Measurements from ENCODE around the gene KRT1. TPM values are rescaled to one million over a fixed set of nuclear protein-coding genes. Genes with fewer than 3 reads are reported as not detected.

KRT1 gene
- total RNA-seq, 2 experiments from 2014 or later: not detected

DNA sequence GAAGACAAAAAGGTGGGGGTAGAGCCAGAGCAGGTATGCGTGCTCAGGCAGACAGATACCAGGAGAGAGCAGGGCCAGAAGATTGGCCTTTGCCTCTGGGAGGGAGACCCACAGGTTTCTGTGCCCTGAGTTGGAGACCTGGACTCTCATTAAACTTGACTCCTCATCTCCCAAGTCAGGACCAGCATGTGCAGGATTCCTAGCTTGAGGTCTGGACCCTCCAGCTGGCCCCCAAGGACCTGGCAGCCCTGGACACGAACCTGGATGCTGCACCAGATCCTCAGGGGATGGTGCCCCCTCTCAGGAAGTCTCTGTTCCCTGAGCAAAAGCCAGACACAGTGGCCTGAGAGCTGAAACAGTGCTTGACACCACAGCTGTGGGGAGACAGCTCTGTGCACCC, 51.4 kb downstream of the KRT1 start:
- Mint-ChIP-seq H3K27me3 (ENCODE audit: low read depth) (no peaks in the 10 kb centered on the region), H3K9me3 (no peaks in the 10 kb centered on the region), H3K36me3 (ENCODE audit: low read depth) (no peaks in the 10 kb centered on the region), H3K4me1 (ENCODE audit: low read depth) (peaks cover 76% of the 10 kb centered on the region), H3K27ac (no peak overlapping the region), H3K4me3 (peak overlapping the region; percentile 5)
- intact Hi-C loops (cut with micrococcal nuclease): no loop called here
- CTCF ChIA-PET: interaction anchor here (1.0 kb wide), 1 partner anchor 18 kb away, joined by 3 read pairs; no protein-coding TSS in a partner anchor
- no peak for DNase-seq

GRCh38 chr12:52628111-52628507, 52.1 kb downstream of the KRT1 start:
- no peak for DNase-seq
- peaks cover 71% of the 10 kb centered on the region for H3K4me1 Mint-ChIP-seq (ENCODE audit: low read depth)
- H3K27ac Mint-ChIP-seq: no peak overlapping the region
- H3K27me3 Mint-ChIP-seq (ENCODE audit: low read depth): no peaks in the 10 kb centered on the region
- H3K9me3 Mint-ChIP-seq: peaks cover 1% of the 10 kb centered on the region
- CTCF ChIA-PET: no interaction called here
- intact Hi-C loops (cut with micrococcal nuclease): no loop called here
- no peaks in the 10 kb centered on the region for H3K36me3 Mint-ChIP-seq (ENCODE audit: low read depth)
- H3K4me3 Mint-ChIP-seq: peak overlapping the region; percentile 5

DNA sequence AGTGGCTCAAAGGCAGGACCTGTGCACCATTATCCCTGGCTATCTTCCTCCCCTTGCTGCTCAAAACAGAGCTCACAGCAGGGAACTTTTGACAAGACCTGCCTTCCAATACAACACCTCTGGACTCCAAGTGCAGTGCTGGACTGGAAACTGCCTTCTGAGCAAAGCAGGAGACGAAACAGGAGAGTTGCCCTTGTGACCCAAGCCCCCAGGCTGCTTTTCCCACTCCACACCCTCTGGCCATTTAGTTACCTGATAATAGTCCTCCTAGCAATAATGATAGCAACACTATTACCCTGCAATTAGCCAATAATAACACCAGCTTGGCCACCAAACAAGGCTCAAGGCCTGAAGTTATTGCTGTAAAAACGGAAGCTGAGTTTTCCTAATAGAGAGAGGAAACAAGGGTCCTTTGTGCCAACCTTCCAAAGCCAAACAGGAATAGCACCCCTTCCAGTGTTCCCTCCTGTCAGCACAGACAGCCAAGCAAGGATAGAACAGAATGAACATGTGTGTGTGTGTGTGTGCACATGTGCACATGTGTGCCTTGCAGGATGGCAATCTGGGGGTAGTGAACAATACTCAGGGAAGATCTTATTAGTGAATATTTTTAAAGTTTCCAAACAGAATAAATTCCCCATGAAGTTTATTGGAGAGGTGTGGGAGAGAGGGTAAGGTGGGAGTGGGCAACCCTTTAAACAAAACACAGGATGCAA, 52.7 kb downstream of the KRT1 start:
- CTCF ChIA-PET: interaction anchor here (1.4 kb wide), 1 partner anchor 10 kb away, joined by 3 read pairs; no protein-coding TSS in a partner anchor
- DNase-seq: peak; percentile 3
- no peaks in the 10 kb centered on the region for H3K27me3 Mint-ChIP-seq (ENCODE audit: low read depth)
- no peaks in the 10 kb centered on the region for H3K36me3 Mint-ChIP-seq (ENCODE audit: low read depth)
- peaks cover 69% of the 10 kb centered on the region for H3K4me1 Mint-ChIP-seq (ENCODE audit: low read depth)
- H3K27ac Mint-ChIP-seq: no peak overlapping the region
- intact Hi-C loops (cut with micrococcal nuclease): no loop called here
- no peak overlapping the region for H3K4me3 Mint-ChIP-seq
- H3K9me3 Mint-ChIP-seq: peaks cover 1% of the 10 kb centered on the region

Other genes starting within 250 kb of the KRT1 start
- not detected for gene KRT75, start 246.0 kb downstream of the KRT1 start, total RNA-seq
- gene KRT6B, start 228.3 kb downstream of the KRT1 start, total RNA-seq: not detected
- not detected for gene KRT6C, start 206.6 kb downstream of the KRT1 start, total RNA-seq
- gene KRT6A, start 187.2 kb downstream of the KRT1 start, total RNA-seq: not detected
- not detected for gene KRT5, start 160.0 kb downstream of the KRT1 start, total RNA-seq
- gene KRT71, start 127.3 kb downstream of the KRT1 start, total RNA-seq: not detected
- not detected for gene KRT74, start 106.6 kb downstream of the KRT1 start, total RNA-seq
- 1 to 10 TPM; 2.3 TPM for gene KRT72, start 78.9 kb downstream of the KRT1 start, total RNA-seq
- gene KRT73, start 61.8 kb downstream of the KRT1 start, total RNA-seq: 1 to 10 TPM; 1.4 to 2.1 TPM
- not detected for gene KRT2, start 28.2 kb downstream of the KRT1 start, total RNA-seq
- not detected for gene KRT77, start 23.1 kb upstream of the KRT1 start, total RNA-seq
- gene KRT76, start 96.9 kb upstream of the KRT1 start, total RNA-seq: not detected
- not detected for gene KRT3, start 115.7 kb upstream of the KRT1 start, total RNA-seq
- not detected for gene KRT4, start 133.7 kb upstream of the KRT1 start, total RNA-seq
- gene KRT79, start 153.9 kb upstream of the KRT1 start, total RNA-seq: not detected
- not detected for gene KRT78, start 168.6 kb upstream of the KRT1 start, total RNA-seq
- under 1 TPM; 0.24 to 0.40 TPM for gene KRT8, start 224.7 kb upstream of the KRT1 start, total RNA-seq

Measured in activated naive CD4-positive, alpha-beta T cell treated with anti-CD3 and anti-CD28 coated beads for 36 hours (primary cell).